MCF 10A (cell line): ENCODE measurements around the gene L3MBTL4. TPM values are rescaled to one million over a fixed set of nuclear protein-coding genes. Genes with fewer than 3 reads are reported as not detected.

ENCODE experiments used
- BruUV-seq: library from RNA; stranded (reverse); fragments of 400-500 nt; replicated peaks from 2 replicates; lab custom pipeline; 2021; lab: Mats Ljungman, UMichigan
- CTCF ChIA-PET: fragments of 300-600 bp; sonication (Branson Sonifier 250); formaldehyde crosslinking; extraction: SDS; loops from one replicate; lab custom pipeline; 2021; ENCODE audit warnings: antibody characterized with exemption, inconsistent platforms; lab: Yijun Ruan, JAX
- POLR2A ChIA-PET: fragments of 300-600, 350-650 bp; sonication (Branson Sonifier 250); formaldehyde crosslinking; extraction: SDS; loops from one replicate; lab custom pipeline; 2020; ENCODE audit warnings: antibody characterized with exemption, inconsistent platforms; lab: Yijun Ruan, JAX
- DNase-seq: peaks from one replicate; pipeline ENCODE4 v3.0.0-alpha.2; 2018; ENCODE audit not compliant: unreplicated experiment
- H3K27ac Mint-ChIP-seq: one replicate; pipeline ENCODE4 v1.8.0; 2022; ENCODE audit warnings: mild to moderate bottlenecking, low read depth, mixed read lengths; ENCODE audit not compliant: unreplicated experiment
- H3K27me3 Mint-ChIP-seq: one replicate; pipeline ENCODE4 v1.8.0; 2022; ENCODE audit warnings: mixed read lengths; ENCODE audit not compliant: insufficient read depth, unreplicated experiment
- H3K36me3 Mint-ChIP-seq: one replicate; pipeline ENCODE4 v1.8.0; 2022; ENCODE audit warnings: mild to moderate bottlenecking, moderate library complexity, mixed read lengths; ENCODE audit not compliant: insufficient read depth, unreplicated experiment
- H3K4me1 Mint-ChIP-seq: one replicate; pipeline ENCODE4 v1.8.0; 2022; ENCODE audit warnings: mixed read lengths; ENCODE audit not compliant: insufficient read depth, unreplicated experiment
- H3K4me3 Mint-ChIP-seq: one replicate; pipeline ENCODE4 v1.8.0; 2022; ENCODE audit warnings: mild to moderate bottlenecking, moderate library complexity, mixed read lengths; ENCODE audit not compliant: unreplicated experiment
- H3K9me3 Mint-ChIP-seq: one replicate; pipeline ENCODE4 v1.8.0; 2022; ENCODE audit warnings: mixed read lengths; ENCODE audit not compliant: unreplicated experiment
- CTCF ChIP-seq: fragments of 200-600 bp; IDR thresholded peaks from one replicate; pipeline ENCODE4 v1.8.0; 2022; ENCODE audit warnings: antibody characterized with exemption, mild to moderate bottlenecking; ENCODE audit not compliant: unreplicated experiment
- intact Hi-C: fragments of 100-400 bp; cut with micrococcal nuclease; formaldehyde crosslinking; loops from 2 replicates; pipeline ENCODE4 v1.14.1; 2022
- total RNA-seq: library from RNA; stranded (reverse); gene quantifications from 2 replicates; pipeline ENCODE4 v1.2.3, GENCODE V29; 2022

Gene L3MBTL4
- total RNA-seq, 1 experiment from 2014 or later = not detected

- intact Hi-C loops = no loop called here
Observed at GRCh38 chr18:5992381-5992780, 422.3 kb downstream of the L3MBTL4 start.

GRCh38 chr18:5987249-5987648 lies 427.5 kb downstream of the L3MBTL4 start:
- H3K9me3 Mint-ChIP-seq = no peaks in the 10 kb centered on the region
- BruUV-seq = no TSS peak
- CTCF ChIA-PET = no interaction called here
- no peak overlapping the region for H3K27ac Mint-ChIP-seq
- intact Hi-C loops = no loop called here
- H3K4me3 Mint-ChIP-seq = no peak overlapping the region
- POLR2A ChIA-PET = no interaction called here
- H3K4me1 Mint-ChIP-seq = no peaks in the 10 kb centered on the region
- no peaks in the 10 kb centered on the region for H3K27me3 Mint-ChIP-seq
- no peak for TF ChIP-seq CTCF
- peaks cover 6% of the 10 kb centered on the region for H3K36me3 Mint-ChIP-seq
- DNase-seq = no peak

More at GRCh38 chr18:5992381-5992780, 422.3 kb downstream of the L3MBTL4 start:
- ChIA-PET CTCF (no interaction called here), POLR2A (no interaction called here)
- H3K4me1 Mint-ChIP-seq = no peaks in the 10 kb centered on the region
- TF ChIP-seq CTCF = no peak
- H3K4me3 Mint-ChIP-seq = no peak overlapping the region
- peaks cover 24% of the 10 kb centered on the region for H3K27me3 Mint-ChIP-seq
- DNase-seq = no peak
- H3K27ac Mint-ChIP-seq = no peak overlapping the region
- no peaks in the 10 kb centered on the region for H3K9me3 Mint-ChIP-seq
- H3K36me3 Mint-ChIP-seq = no peaks in the 10 kb centered on the region
- BruUV-seq = no TSS peak

- no peaks in the 10 kb centered on the region for H3K4me1 Mint-ChIP-seq
- no TSS peak for BruUV-seq
- CTCF ChIA-PET = interaction anchor here (0.6 to 0.8 kb wide), 2 partner anchors 64 to 1182 kb away, joined by 3 to 5 read pairs; no protein-coding TSS in a partner anchor
- no peak for TF ChIP-seq CTCF
- H3K9me3 Mint-ChIP-seq = no peaks in the 10 kb centered on the region
- peaks cover 6% of the 10 kb centered on the region for H3K36me3 Mint-ChIP-seq
- H3K4me3 Mint-ChIP-seq = no peak overlapping the region
- H3K27ac Mint-ChIP-seq = no peak overlapping the region
- POLR2A ChIA-PET = no interaction called here
- intact Hi-C loops = no loop called here
- H3K27me3 Mint-ChIP-seq = no peaks in the 10 kb centered on the region
- DNase-seq = no peak
Observed at GRCh38 chr18:5986257-5986931, 428.3 kb downstream of the L3MBTL4 start.

- Mint-ChIP-seq H3K36me3 (peaks cover 6% of the 10 kb centered on the region), H3K4me3 (no peak overlapping the region), H3K4me1 (no peaks in the 10 kb centered on the region), H3K9me3 (no peaks in the 10 kb centered on the region), H3K27me3 (no peaks in the 10 kb centered on the region), H3K27ac (no peak overlapping the region)
- no peak for TF ChIP-seq CTCF
- no TSS peak for BruUV-seq
- POLR2A ChIA-PET = no interaction called here
- intact Hi-C loops = no loop called here
- CTCF ChIA-PET = interaction anchor here (0.7 kb wide), 1 partner anchor 16 kb away, joined by 5 read pairs; no protein-coding TSS in a partner anchor
- no peak for DNase-seq
Observed at GRCh38 chr18:5984245-5984644, 430.5 kb downstream of the L3MBTL4 start.
